ENCODE measurements around the gene TMPRSS2. TPM values are rescaled to one million over a fixed set of nuclear protein-coding genes. Genes with fewer than 3 reads are reported as not detected.
"Not testable (repeated sequence)": the region's sequence is repeated elsewhere in the genome, so short reads cannot be mapped to it uniquely, and the experiment has no call there.

Gene TMPRSS2
- total RNA-seq, 2 donors from 2014 or later, result 0.78 TPM; not detected in 1

DNA sequence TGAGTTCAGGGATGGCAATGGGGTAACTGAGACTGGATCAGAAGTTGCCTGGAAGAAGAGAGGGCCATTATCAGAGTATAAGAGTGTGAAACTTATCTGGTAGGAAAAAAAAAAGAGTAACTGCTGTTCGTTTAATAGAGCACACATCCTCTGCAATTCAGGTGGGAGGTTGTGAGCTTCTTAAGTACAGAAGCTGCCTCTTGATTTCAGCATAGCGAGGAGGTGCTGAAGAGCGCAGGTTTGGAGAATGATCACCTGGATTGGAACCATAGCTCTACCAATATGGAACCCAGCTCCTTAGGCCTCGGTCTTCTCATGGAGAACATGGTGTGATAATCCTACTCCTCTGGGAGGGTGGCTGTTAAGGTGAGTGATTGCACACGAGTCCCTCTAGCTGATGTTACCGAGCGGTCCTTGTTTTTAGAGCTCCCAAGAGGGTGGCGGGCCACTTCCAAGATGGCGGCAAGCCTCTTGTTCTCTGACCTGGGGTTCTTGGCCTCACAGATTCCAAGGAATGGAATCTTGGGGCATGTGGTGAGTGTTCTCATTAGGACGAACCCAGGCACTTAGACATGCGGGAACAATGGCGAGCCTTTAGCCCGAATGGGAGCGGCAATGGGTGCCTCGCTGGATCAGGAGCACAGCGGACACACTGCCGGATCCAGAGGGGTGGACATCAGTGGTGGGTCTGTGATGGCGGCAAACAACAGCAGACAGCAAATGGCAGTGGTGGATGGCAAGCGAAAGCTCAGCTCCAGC lies 85.2 kb downstream of the TMPRSS2 start:
- Histone ChIP-seq H3K9me3 (no peaks in the 10 kb centered on the region), H3K27ac (no peak overlapping the region), H3K4me3 (no peak overlapping the region), H3K36me3 (no peaks in the 10 kb centered on the region), H3K4me1 (ENCODE audit: control insufficient read depth in 1 of 2, low read depth in 2 of 2) (peaks cover 12 to 21% of the 10 kb centered on the region in 2 donors), H3K27me3 (replicated peaks; ENCODE audit: insufficient read depth) (no peaks in the 10 kb centered on the region)
- no peak for DNase-seq (ENCODE audit: low spot score)
- ATAC-seq (ENCODE audit: insufficient number of reproducible peaks, low FRiP score, low read depth), result no peak
- TF ChIP-seq, protein P1, sequence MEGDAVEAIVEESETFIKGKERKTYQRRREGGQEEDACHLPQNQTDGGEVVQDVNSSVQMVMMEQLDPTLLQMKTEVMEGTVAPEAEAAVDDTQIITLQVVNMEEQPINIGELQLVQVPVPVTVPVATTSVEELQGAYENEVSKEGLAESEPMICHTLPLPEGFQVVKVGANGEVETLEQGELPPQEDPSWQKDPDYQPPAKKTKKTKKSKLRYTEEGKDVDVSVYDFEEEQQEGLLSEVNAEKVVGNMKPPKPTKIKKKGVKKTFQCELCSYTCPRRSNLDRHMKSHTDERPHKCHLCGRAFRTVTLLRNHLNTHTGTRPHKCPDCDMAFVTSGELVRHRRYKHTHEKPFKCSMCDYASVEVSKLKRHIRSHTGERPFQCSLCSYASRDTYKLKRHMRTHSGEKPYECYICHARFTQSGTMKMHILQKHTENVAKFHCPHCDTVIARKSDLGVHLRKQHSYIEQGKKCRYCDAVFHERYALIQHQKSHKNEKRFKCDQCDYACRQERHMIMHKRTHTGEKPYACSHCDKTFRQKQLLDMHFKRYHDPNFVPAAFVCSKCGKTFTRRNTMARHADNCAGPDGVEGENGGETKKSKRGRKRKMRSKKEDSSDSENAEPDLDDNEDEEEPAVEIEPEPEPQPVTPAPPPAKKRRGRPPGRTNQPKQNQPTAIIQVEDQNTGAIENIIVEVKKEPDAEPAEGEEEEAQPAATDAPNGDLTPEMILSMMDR (IDR thresholded peaks at IDR 0.05), result no peak

GRCh38 chr21:41420998-41421397 lies 87.0 kb downstream of the TMPRSS2 start:
- not testable (repeated sequence) for ATAC-seq (ENCODE audit: insufficient number of reproducible peaks, low FRiP score, low read depth)
- H3K4me3 ChIP-seq, result peak overlapping the region; percentile 96
- H3K27ac ChIP-seq, result peak overlapping the region; percentile 85

GRCh38 chr21:41419921-41420862 lies 87.8 kb downstream of the TMPRSS2 start:
- Histone ChIP-seq H3K4me3 (peak overlapping the region; percentile 96), H3K27me3 (replicated peaks; ENCODE audit: insufficient read depth) (no peaks in the 10 kb centered on the region), H3K36me3 (no peaks in the 10 kb centered on the region), H3K9me3 (no peaks in the 10 kb centered on the region), H3K27ac (peak overlapping the region; percentile 85), H3K4me1 (ENCODE audit: control insufficient read depth in 1 of 2, low read depth in 2 of 2) (peaks cover 7 to 13% of the 10 kb centered on the region in 2 donors)
- DNase-seq (ENCODE audit: low spot score), result peak; percentile 70
- peak; percentile 95 for ATAC-seq (ENCODE audit: insufficient number of reproducible peaks, low FRiP score, low read depth)
- TF ChIP-seq, protein P1 (IDR thresholded peaks at IDR 0.05), result no peak

More at GRCh38 chr21:41420998-41421397, 87.0 kb downstream of the TMPRSS2 start:
- H3K9me3 ChIP-seq; H3K27me3 ChIP-seq (replicated peaks; ENCODE audit: insufficient read depth); DNase-seq (ENCODE audit: low spot score); H3K36me3 ChIP-seq: not testable (repeated sequence)
- peaks cover 7 to 13% of the 10 kb centered on the region in 2 donors for H3K4me1 ChIP-seq (ENCODE audit: control insufficient read depth in 1 of 2, low read depth in 2 of 2)

- Histone ChIP-seq H3K4me3 (no peak overlapping the region), H3K9me3 (no peaks in the 10 kb centered on the region), H3K27ac (peak overlapping the region in 1 of 2 donors; percentile 85), H3K27me3 (replicated peaks; ENCODE audit: insufficient read depth) (no peaks in the 10 kb centered on the region), H3K36me3 (no peaks in the 10 kb centered on the region), H3K4me1 (ENCODE audit: control insufficient read depth in 1 of 2, low read depth in 2 of 2) (peaks cover 7 to 13% of the 10 kb centered on the region in 2 donors)
- no peak for DNase-seq (ENCODE audit: low spot score)
- TF ChIP-seq, protein P1 (IDR thresholded peaks at IDR 0.05), result no peak
- no peak for ATAC-seq (ENCODE audit: insufficient number of reproducible peaks, low FRiP score, low read depth)
These were observed 88.8 kb downstream of the TMPRSS2 start for GRCh38 chr21:41418956-41419680.

DNA sequence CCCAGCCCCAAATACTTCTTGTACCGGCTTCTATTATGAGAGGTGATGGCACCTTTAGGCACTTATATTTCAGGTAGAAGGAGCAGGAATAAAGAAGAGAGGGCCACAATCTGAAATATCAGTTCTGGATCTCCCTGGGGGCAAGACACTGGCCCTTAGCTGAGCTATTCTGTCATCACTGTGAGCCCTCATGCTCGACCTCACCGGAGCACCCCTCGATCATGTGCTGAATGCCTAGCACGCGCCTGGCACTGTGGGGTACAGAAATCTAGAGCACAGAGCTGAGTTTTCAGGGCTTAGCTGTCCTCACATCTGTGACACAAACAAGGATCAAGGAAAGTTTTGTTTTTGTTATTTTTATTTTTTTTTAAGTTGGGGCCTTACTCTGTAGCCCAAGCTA lies 89.6 kb downstream of the TMPRSS2 start:
- H3K4me1 ChIP-seq (ENCODE audit: control insufficient read depth in 1 of 2, low read depth in 2 of 2), result peaks cover 7 to 13% of the 10 kb centered on the region in 2 donors
- TF ChIP-seq, protein P1 (IDR thresholded peaks at IDR 0.05), result no peak
- H3K4me3 ChIP-seq, result no peak overlapping the region
- DNase-seq (ENCODE audit: low spot score) (no peak), ATAC-seq (ENCODE audit: insufficient number of reproducible peaks, low FRiP score, low read depth) (no peak)
- no peaks in the 10 kb centered on the region for H3K27me3 ChIP-seq (replicated peaks; ENCODE audit: insufficient read depth)
- peak overlapping the region in 1 of 2 donors; percentile 85 for H3K27ac ChIP-seq
- no peaks in the 10 kb centered on the region for H3K9me3 ChIP-seq
- no peaks in the 10 kb centered on the region for H3K36me3 ChIP-seq

- not testable (repeated sequence) for H3K27me3 ChIP-seq (replicated peaks; ENCODE audit: insufficient read depth); H3K36me3 ChIP-seq; H3K4me3 ChIP-seq; ATAC-seq (ENCODE audit: insufficient number of reproducible peaks, low FRiP score, low read depth); H3K27ac ChIP-seq; DNase-seq (ENCODE audit: low spot score); H3K9me3 ChIP-seq
- H3K4me1 ChIP-seq (ENCODE audit: control insufficient read depth in 1 of 2, low read depth in 2 of 2), result peaks cover 7 to 13% of the 10 kb centered on the region in 2 donors
These were observed 90.5 kb downstream of the TMPRSS2 start for GRCh38 chr21:41417505-41417904.
